Measurements from ENCODE around the gene EXD1. TPM values are rescaled to one million over a fixed set of nuclear protein-coding genes. Genes with fewer than 3 reads are reported as not detected.

EXD1 gene
- total RNA-seq, 1 experiment from 2014 or later, result not detected

- Histone ChIP-seq H3K4me3 (ENCODE audit: low read depth, low read length, poor library complexity, severe bottlenecking) (no peak overlapping the region), H3K27me3 (replicated peaks; ENCODE audit: insufficient read depth, low read depth, low read length, poor library complexity) (no peaks in the 10 kb centered on the region), H3K36me3 (ENCODE audit: insufficient read depth, low read length, poor library complexity, severe bottlenecking) (peaks cover 6% of the 10 kb centered on the region), H3K9me3 (ENCODE audit: low read depth, low read length, poor library complexity, severe bottlenecking) (no peaks in the 10 kb centered on the region), H3K4me1 (ENCODE audit: insufficient read depth, low read length, poor library complexity, severe bottlenecking) (peaks cover 2% of the 10 kb centered on the region), H3K27ac (ENCODE audit: low read depth, low read length, poor library complexity, severe bottlenecking) (no peak overlapping the region)
- CTCF ChIA-PET, result no interaction called here
- DNase-seq (ENCODE audit: low spot score), result no peak
- POLR2A ChIA-PET (ENCODE audit: low non-redundant PET), result no interaction called here
- no peak for TF ChIP-seq EZH2 (IDR thresholded peaks at IDR 0.05; ENCODE audit: borderline replicate concordance, low read depth, low read length, poor library complexity, severe bottlenecking)
- no peak for TF ChIP-seq CTCF (conservative IDR thresholded peaks at IDR 0.05; ENCODE audit: low read depth, low read length)
- BruUV-seq (replicated peaks), result no TSS peak
- intact Hi-C loops (cut with micrococcal nuclease; ENCODE audit: unreplicated experiment), result no loop called here
Observed at GRCh38 chr15:41278319-41278718, 47.8 kb upstream of the EXD1 start.

- no peaks in the 10 kb centered on the region for H3K4me1 ChIP-seq (ENCODE audit: insufficient read depth, low read length, poor library complexity, severe bottlenecking)
- peaks cover 6% of the 10 kb centered on the region for H3K36me3 ChIP-seq (ENCODE audit: insufficient read depth, low read length, poor library complexity, severe bottlenecking)
- TF ChIP-seq EZH2 (IDR thresholded peaks at IDR 0.05; ENCODE audit: borderline replicate concordance, low read depth, low read length, poor library complexity, severe bottlenecking) (no peak), CTCF (conservative IDR thresholded peaks at IDR 0.05; ENCODE audit: low read depth, low read length) (no peak)
- H3K4me3 ChIP-seq (ENCODE audit: low read depth, low read length, poor library complexity, severe bottlenecking), result no peak overlapping the region
- POLR2A ChIA-PET (ENCODE audit: low non-redundant PET), result no interaction called here
- intact Hi-C loops (cut with micrococcal nuclease; ENCODE audit: unreplicated experiment), result no loop called here
- no peaks in the 10 kb centered on the region for H3K9me3 ChIP-seq (ENCODE audit: low read depth, low read length, poor library complexity, severe bottlenecking)
- no peak for DNase-seq (ENCODE audit: low spot score)
- CTCF ChIA-PET, result interaction anchor here (0.7 kb wide), 1 partner anchor 254 kb away, joined by 7 read pairs; no protein-coding TSS in a partner anchor
- no peak overlapping the region for H3K27ac ChIP-seq (ENCODE audit: low read depth, low read length, poor library complexity, severe bottlenecking)
- no peaks in the 10 kb centered on the region for H3K27me3 ChIP-seq (replicated peaks; ENCODE audit: insufficient read depth, low read depth, low read length, poor library complexity)
- no TSS peak for BruUV-seq (replicated peaks)
Observed at GRCh38 chr15:41276831-41277230, 46.3 kb upstream of the EXD1 start.

- no peaks in the 10 kb centered on the region for H3K9me3 ChIP-seq (ENCODE audit: low read depth, low read length, poor library complexity, severe bottlenecking)
- CTCF ChIA-PET, result no interaction called here
- no peak overlapping the region for H3K27ac ChIP-seq (ENCODE audit: low read depth, low read length, poor library complexity, severe bottlenecking)
- POLR2A ChIA-PET (ENCODE audit: low non-redundant PET), result no interaction called here
- TF ChIP-seq CTCF (conservative IDR thresholded peaks at IDR 0.05; ENCODE audit: low read depth, low read length), result no peak
- no peak for TF ChIP-seq EZH2 (IDR thresholded peaks at IDR 0.05; ENCODE audit: borderline replicate concordance, low read depth, low read length, poor library complexity, severe bottlenecking)
- intact Hi-C loops (cut with micrococcal nuclease; ENCODE audit: unreplicated experiment), result no loop called here
- no peaks in the 10 kb centered on the region for H3K27me3 ChIP-seq (replicated peaks; ENCODE audit: insufficient read depth, low read depth, low read length, poor library complexity)
- no TSS peak for BruUV-seq (replicated peaks)
- H3K4me3 ChIP-seq (ENCODE audit: low read depth, low read length, poor library complexity, severe bottlenecking), result no peak overlapping the region
- DNase-seq (ENCODE audit: low spot score), result no peak
- peaks cover 4% of the 10 kb centered on the region for H3K36me3 ChIP-seq (ENCODE audit: insufficient read depth, low read length, poor library complexity, severe bottlenecking)
- H3K4me1 ChIP-seq (ENCODE audit: insufficient read depth, low read length, poor library complexity, severe bottlenecking), result no peaks in the 10 kb centered on the region
Observed at GRCh38 chr15:41269887-41270286, 39.3 kb upstream of the EXD1 start.

All from A673 (cell line).